H9 (cell line): ENCODE measurements around the gene UBALD1. TPM values are rescaled to one million over a fixed set of nuclear protein-coding genes. Genes with fewer than 3 reads are reported as not detected.

Source experiments
- DNase-seq: peaks from one replicate; pipeline ENCODE4 v3.0.0-alpha.2; 2017
- H2AFZ ChIP-seq: one replicate; pipeline ENCODE4 v1.6.1; 2013; ENCODE audit warnings: mild to moderate bottlenecking, low read length, control low read depth, moderate library complexity
- H2AK5ac ChIP-seq: 2 replicates; pipeline ENCODE4 v1.6.1; 2013; ENCODE audit warnings: low read length, control low read depth, mixed read lengths; ENCODE audit not compliant: insufficient read length
- H2BK120ac ChIP-seq: one replicate; pipeline ENCODE4 v1.6.1; 2013; ENCODE audit warnings: low read depth, mild to moderate bottlenecking, low read length, control low read depth, inconsistent platforms; ENCODE audit not compliant: poor library complexity, severe bottlenecking
- H2BK12ac ChIP-seq: 2 replicates; pipeline ENCODE4 v1.6.1; 2013; ENCODE audit warnings: low read length, control low read depth, mixed read lengths, low read depth; ENCODE audit not compliant: insufficient read length
- H2BK15ac ChIP-seq: 2 replicates; pipeline ENCODE4 v1.6.1; 2013; ENCODE audit warnings: low read depth, low read length, control low read depth
- H2BK20ac ChIP-seq: one replicate; pipeline ENCODE4 v1.6.1; 2013; ENCODE audit warnings: low read depth, mild to moderate bottlenecking, low read length, control low read depth, inconsistent platforms; ENCODE audit not compliant: poor library complexity, severe bottlenecking
- H2BK5ac ChIP-seq: 2 replicates; pipeline ENCODE4 v1.6.1; 2013; ENCODE audit warnings: low read length, control low read depth, mixed read lengths; ENCODE audit not compliant: insufficient read length
- H3K14ac ChIP-seq: 2 replicates; pipeline ENCODE4 v1.6.1; 2013; ENCODE audit warnings: low read length, control low read depth; ENCODE audit not compliant: insufficient read depth
- H3K18ac ChIP-seq: 2 replicates; pipeline ENCODE4 v1.6.1; 2013; ENCODE audit warnings: low read depth, mild to moderate bottlenecking, mixed read lengths, low read length, control low read depth; ENCODE audit not compliant: insufficient read length
- H3K23ac ChIP-seq: 2 replicates; pipeline ENCODE4 v1.6.1; 2013; ENCODE audit warnings: low read length, control low read depth, mixed read lengths, low read depth; ENCODE audit not compliant: insufficient read length
- H3K23me2 ChIP-seq: 2 replicates; pipeline ENCODE4 v1.6.1; 2013; ENCODE audit warnings: low read depth, mild to moderate bottlenecking, mixed read lengths, low read length, control low read depth; ENCODE audit not compliant: insufficient read length, poor library complexity, severe bottlenecking
- H3K27ac ChIP-seq: 2 replicates; pipeline ENCODE4 v1.5.1; 2013; ENCODE audit warnings: low read length, control low read depth, mixed read lengths, low read depth; ENCODE audit not compliant: insufficient read length
- H3K27me3 ChIP-seq: 2 replicates; pipeline ENCODE4 v1.6.1; 2013; ENCODE audit warnings: low read length, control low read depth, inconsistent platforms; ENCODE audit not compliant: insufficient read depth
- H3K4ac ChIP-seq: 2 replicates; pipeline ENCODE4 v1.6.1; 2013; ENCODE audit warnings: low read depth, mild to moderate bottlenecking, control low read depth, inconsistent platforms, low read length, moderate library complexity
- H3K4me1 ChIP-seq: 2 replicates; pipeline ENCODE4 v1.6.1; 2013; ENCODE audit warnings: low read length, control low read depth, inconsistent platforms; ENCODE audit not compliant: insufficient read depth
- H3K4me2 ChIP-seq: 2 replicates; pipeline ENCODE4 v1.6.1; 2013; ENCODE audit warnings: low read length, control low read depth, mixed read lengths; ENCODE audit not compliant: insufficient read length, insufficient read depth
- H3K56ac ChIP-seq: 2 replicates; pipeline ENCODE4 v1.6.1; 2013; ENCODE audit warnings: low read depth, mild to moderate bottlenecking, mixed read lengths, low read length, control low read depth; ENCODE audit not compliant: insufficient read length
- H3K79me1 ChIP-seq: 2 replicates; pipeline ENCODE4 v1.6.1; 2013; ENCODE audit warnings: low read depth, mild to moderate bottlenecking, moderate library complexity, low read length, control low read depth, inconsistent platforms; ENCODE audit not compliant: insufficient read depth, poor library complexity, severe bottlenecking
- H3K79me2 ChIP-seq: 2 replicates; pipeline ENCODE4 v1.6.1; 2013; ENCODE audit warnings: low read length, control low read depth, inconsistent platforms; ENCODE audit not compliant: insufficient read depth
- H3K9ac ChIP-seq: 2 replicates; pipeline ENCODE4 v1.6.1; 2013; ENCODE audit warnings: low read length, control low read depth, mixed read lengths; ENCODE audit not compliant: insufficient read length; ENCODE audit errors: extremely low read depth
- H3K9me3 ChIP-seq: one replicate; pipeline ENCODE4 v1.6.1; 2013; ENCODE audit warnings: low read depth, low read length, inconsistent platforms; ENCODE audit not compliant: control insufficient read depth
- H3T11ph ChIP-seq: one replicate; pipeline ENCODE4 v1.6.1; 2013; ENCODE audit warnings: mild to moderate bottlenecking, low read length, control low read depth, inconsistent platforms
- H4K20me1 ChIP-seq: one replicate; pipeline ENCODE4 v1.6.1; 2013; ENCODE audit not compliant: control insufficient read depth, insufficient read length, insufficient read depth
- H4K5ac ChIP-seq: 2 replicates; pipeline ENCODE4 v1.6.1; 2013; ENCODE audit warnings: low read depth, mild to moderate bottlenecking, mixed read lengths, low read length, control low read depth; ENCODE audit not compliant: insufficient read length
- H4K8ac ChIP-seq: replicated peaks from 2 replicates; pipeline ENCODE4 v1.6.1; 2013; ENCODE audit warnings: low read length, control low read depth, mixed read lengths, low read depth; ENCODE audit not compliant: insufficient read length
- H4K91ac ChIP-seq: 2 replicates; pipeline ENCODE4 v1.6.1; 2013; ENCODE audit warnings: low read depth, mild to moderate bottlenecking, moderate library complexity, mixed read lengths, low read length, control low read depth; ENCODE audit not compliant: insufficient read length
- H3K27ac Mint-ChIP-seq, 3 experiments: 2 replicates in 2 of 3; 3 replicates in 1 of 3; pipeline ENCODE4 v1.8.0; 2020 to 2021; ENCODE audit warnings: mixed read lengths in 3 of 3, mild to moderate bottlenecking in 1 of 3, moderate library complexity in 1 of 3
- H3K27me3 Mint-ChIP-seq: 2 replicates; pipeline ENCODE4 v1.8.0; 2021; ENCODE audit warnings: low read depth, mild to moderate bottlenecking, moderate library complexity, mixed read lengths
- H3K36me3 Mint-ChIP-seq, 3 experiments: 2 replicates in 2 of 3; 3 replicates in 1 of 3; pipeline ENCODE4 v1.8.0; 2020 to 2021; ENCODE audit warnings: low read depth in 3 of 3, mixed read lengths in 3 of 3; ENCODE audit not compliant: insufficient read depth in 1 of 3
- H3K4me1 Mint-ChIP-seq, 2 experiments: 2 replicates each; pipeline ENCODE4 v1.8.0; 2020; ENCODE audit warnings: mixed read lengths in 2 of 2
- H3K4me3 Mint-ChIP-seq, 2 experiments: 2 replicates in 1 of 2; 3 replicates in 1 of 2; pipeline ENCODE4 v1.8.0; 2020 to 2021; ENCODE audit warnings: mild to moderate bottlenecking in 2 of 2, mixed read lengths in 2 of 2, moderate library complexity in 1 of 2
- H3K9me3 Mint-ChIP-seq, 2 experiments: 2 replicates in 1 of 2; 3 replicates in 1 of 2; pipeline ENCODE4 v1.8.0; 2020; ENCODE audit warnings: mild to moderate bottlenecking in 2 of 2, mixed read lengths in 2 of 2, moderate library complexity in 1 of 2
- CTCF ChIP-seq: fragments of 200-600 bp; sonication (generic); conservative IDR thresholded peaks from 3 replicates; pipeline ENCODE4 v1.8.0; 2021; ENCODE audit warnings: antibody characterized with exemption, mild to moderate bottlenecking
- WGBS: extraction: QIAGEN DNeasy Blood & Tissue Kit; methylation state at CpG from one replicate; pipeline ENCODE4 v1.1.7; 2013; ENCODE audit warnings: missing lambda C conversion rate, low lambda C conversion rate, mixed read lengths; ENCODE audit not compliant: insufficient read length; ENCODE audit errors: extremely low coverage; 5-methylcytosine and 5-hydroxymethylcytosine counted together
- total RNA-seq: library from RNA; stranded (reverse); gene quantifications from 2 replicates; pipeline ENCODE4 v1.2.1, GENCODE V29; 2021

The UBALD1 gene
- total RNA-seq, 1 experiment from 2014 or later, result 80.9 TPM

GRCh38 chr16:4641895-4642294 lies 27.2 kb upstream of the UBALD1 start:
- Histone ChIP-seq H3K27me3 (no peaks in the 10 kb centered on the region), H3K56ac (no peak overlapping the region), H3K9ac (no peak overlapping the region), H3T11ph (no peak overlapping the region), H3K23ac (no peak overlapping the region), H4K8ac (no peak overlapping the region), H2AK5ac (no peak overlapping the region), H3K14ac (no peak overlapping the region), H2BK120ac (no peak overlapping the region), H2AFZ (no peak overlapping the region), H4K91ac (no peak overlapping the region), H2BK5ac (no peak overlapping the region), H3K9me3 (no peaks in the 10 kb centered on the region), H2BK12ac (no peak overlapping the region), H3K18ac (no peak overlapping the region), H3K23me2 (no peaks in the 10 kb centered on the region), H2BK15ac (no peak overlapping the region), H3K4me2 (no peak overlapping the region), H3K4ac (no peak overlapping the region), H3K4me1 (no peaks in the 10 kb centered on the region), H3K79me1 (peaks cover 3% of the 10 kb centered on the region), H4K5ac (no peak overlapping the region), H4K20me1 (no peaks in the 10 kb centered on the region), H2BK20ac (no peak overlapping the region), H3K27ac (no peak overlapping the region), H3K79me2 (no peaks in the 10 kb centered on the region; the same call in 1 of the 2 replicates)
- H3K27me3 Mint-ChIP-seq, result no peaks in the 10 kb centered on the region
- H3K27ac Mint-ChIP-seq, result peak overlapping the region; percentile 27 to 93 (median 85); a peak in 3 of 7 replicates
- H3K4me3 Mint-ChIP-seq, result no peak overlapping the region
- no peak for TF ChIP-seq CTCF
- H3K9me3 Mint-ChIP-seq, result no peaks in the 10 kb centered on the region
- peaks cover 4 to 7% (median 5%) of the 10 kb centered on the region in 3 experiments; a peak in 4 of 7 replicates for H3K36me3 Mint-ChIP-seq
- no CpG with 5 or more reads among the region's 14 CpGs for WGBS
- peaks cover 0 to 3% of the 10 kb centered on the region in 2 experiments; a peak in 1 of 4 replicates for H3K4me1 Mint-ChIP-seq
- no peak for DNase-seq
